Measurements from ENCODE around the gene DYRK4.

DYRK4 gene

GRCh38 chr12:4653691-4654090 is 91.7 kb downstream of the DYRK4 start:
- H3K27ac ChIP-seq (ENCODE audit: low read length), result no peak overlapping the region
- no peak overlapping the region for H3K9ac ChIP-seq (ENCODE audit: low read length)
- no peaks in the 10 kb centered on the region for H3K9me3 ChIP-seq (ENCODE audit: insufficient read depth, low read length)
- H3K4me1 ChIP-seq (ENCODE audit: low read length), result peaks cover 22% of the 10 kb centered on the region
- no peak for TF ChIP-seq EZH2phosphoT487 (IDR thresholded peaks at IDR 0.05; ENCODE audit: low read depth)
- TF ChIP-seq CTCF (IDR thresholded peaks at IDR 0.05; ENCODE audit: low read depth, low read length), result no peak
- H3K4me3 ChIP-seq (ENCODE audit: low read length), result no peak overlapping the region
- no peaks in the 10 kb centered on the region for H4K20me1 ChIP-seq (ENCODE audit: insufficient read depth, low read length)
- H3K36me3 ChIP-seq (replicated peaks; ENCODE audit: low read depth, low read length), result peaks cover 33% of the 10 kb centered on the region
- no peak overlapping the region for H2AFZ ChIP-seq (ENCODE audit: low read depth, low read length)
- peak overlapping the region; percentile 15; the same call in 1 of the 2 replicates for H3K4me2 ChIP-seq (ENCODE audit: low read length)
- no peaks in the 10 kb centered on the region for H3K27me3 ChIP-seq (ENCODE audit: low read depth, low read length)
- peaks cover 52% of the 10 kb centered on the region for H3K79me2 ChIP-seq (ENCODE audit: low read length)

Measured in OCI-LY3 (cell line).